ENCODE measurements around the gene IDH3G.

DNA sequence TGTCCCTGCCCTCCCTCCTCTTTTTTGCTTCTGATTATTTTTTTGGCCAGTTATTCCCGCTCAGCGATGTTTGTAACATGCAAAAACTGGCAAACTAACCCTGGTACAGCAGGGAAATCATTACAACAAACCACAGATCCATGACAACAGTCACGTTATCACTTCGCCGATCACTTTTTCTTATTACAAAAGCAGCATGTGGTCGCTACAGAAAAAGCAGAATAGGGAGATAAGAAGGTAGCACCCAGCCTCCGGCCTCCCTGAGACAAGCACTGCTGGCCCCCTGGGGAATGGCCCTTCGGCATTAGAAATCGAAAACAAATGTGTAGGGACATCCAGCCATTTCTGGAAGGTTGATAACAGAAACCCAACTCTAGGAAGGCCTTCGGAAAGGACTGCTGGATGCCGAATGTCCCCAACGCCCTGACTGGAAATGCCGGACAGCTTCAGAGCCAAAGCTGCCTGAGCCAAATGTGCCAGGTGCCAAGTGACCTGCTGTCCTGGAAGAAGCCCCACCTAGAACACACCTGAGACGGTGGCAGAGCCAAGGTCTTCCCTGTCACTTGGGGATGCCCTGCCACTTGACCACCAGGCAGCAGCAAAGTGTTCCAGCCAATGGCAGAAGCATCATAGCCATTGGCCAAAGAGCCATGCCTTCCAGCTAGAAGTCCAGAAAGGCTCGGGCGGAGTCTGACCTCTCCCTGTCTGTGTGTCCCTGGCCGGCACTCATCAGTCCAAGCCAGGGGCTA is 2.9 kb downstream of the IDH3G start:
- TF ChIP-seq, protein P1, sequence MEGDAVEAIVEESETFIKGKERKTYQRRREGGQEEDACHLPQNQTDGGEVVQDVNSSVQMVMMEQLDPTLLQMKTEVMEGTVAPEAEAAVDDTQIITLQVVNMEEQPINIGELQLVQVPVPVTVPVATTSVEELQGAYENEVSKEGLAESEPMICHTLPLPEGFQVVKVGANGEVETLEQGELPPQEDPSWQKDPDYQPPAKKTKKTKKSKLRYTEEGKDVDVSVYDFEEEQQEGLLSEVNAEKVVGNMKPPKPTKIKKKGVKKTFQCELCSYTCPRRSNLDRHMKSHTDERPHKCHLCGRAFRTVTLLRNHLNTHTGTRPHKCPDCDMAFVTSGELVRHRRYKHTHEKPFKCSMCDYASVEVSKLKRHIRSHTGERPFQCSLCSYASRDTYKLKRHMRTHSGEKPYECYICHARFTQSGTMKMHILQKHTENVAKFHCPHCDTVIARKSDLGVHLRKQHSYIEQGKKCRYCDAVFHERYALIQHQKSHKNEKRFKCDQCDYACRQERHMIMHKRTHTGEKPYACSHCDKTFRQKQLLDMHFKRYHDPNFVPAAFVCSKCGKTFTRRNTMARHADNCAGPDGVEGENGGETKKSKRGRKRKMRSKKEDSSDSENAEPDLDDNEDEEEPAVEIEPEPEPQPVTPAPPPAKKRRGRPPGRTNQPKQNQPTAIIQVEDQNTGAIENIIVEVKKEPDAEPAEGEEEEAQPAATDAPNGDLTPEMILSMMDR (IDR thresholded peaks at IDR 0.05): no peak
- no peak for TF ChIP-seq EP300 (IDR thresholded peaks at IDR 0.05)
- no peak for TF ChIP-seq POLR2A (IDR thresholded peaks at IDR 0.05)
